ENCODE results near the gene P2RX5. TPM values are rescaled to one million over a fixed set of nuclear protein-coding genes. Genes with fewer than 3 reads are reported as not detected.
"Not testable (repeated sequence)": the region's sequence is repeated elsewhere in the genome, so short reads cannot be mapped to it uniquely, and the experiment has no call there.

The P2RX5 gene
- total RNA-seq, 4 donors from 2014 or later = 0.96 to 2.0 TPM; not detected in 2

DNA sequence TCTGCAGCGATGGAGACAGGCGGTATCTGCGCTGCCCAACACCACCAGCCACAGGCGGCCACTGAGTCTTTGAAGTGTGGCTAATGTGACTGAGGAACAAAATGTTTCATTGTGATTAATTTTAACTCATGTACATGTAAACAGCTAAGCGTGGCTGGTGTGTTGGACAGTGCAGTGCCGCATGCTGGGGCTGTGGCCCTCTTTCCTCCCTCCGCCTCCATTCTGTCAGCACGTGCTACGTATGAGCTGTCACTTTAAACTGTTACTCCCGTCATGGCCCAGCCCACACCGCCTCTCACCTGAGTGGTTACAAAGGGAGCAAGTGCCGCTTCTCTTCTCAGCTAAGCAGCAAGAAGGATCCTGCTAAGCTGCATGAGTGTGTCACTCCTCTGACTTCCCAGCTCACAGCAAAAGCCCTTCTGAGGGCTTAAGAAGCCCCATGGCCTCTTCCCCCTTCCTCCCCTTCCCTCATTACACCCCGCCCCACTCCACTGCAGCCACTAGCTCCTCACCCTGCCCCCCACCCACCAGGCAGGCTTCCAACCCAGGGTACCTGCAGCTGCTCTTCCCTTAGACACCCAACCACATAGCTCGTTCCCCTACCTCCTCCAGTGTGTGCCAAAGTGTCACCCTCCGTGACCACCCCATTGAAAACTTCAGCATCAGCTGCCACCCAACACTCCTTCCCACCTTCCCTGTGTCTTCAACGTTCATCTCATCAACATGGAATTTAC lies 42.8 kb upstream of the P2RX5 start:
- H3K27me3 ChIP-seq = no peaks in the 10 kb centered on the region
- 50 to 68% methylated on average over 4 to 8 of the region's 16 CpGs for WGBS, 2 donors (ENCODE audit: low coverage in 1 of 2)
- H3K36me3 ChIP-seq = no peaks in the 10 kb centered on the region
- TF ChIP-seq EP300 (IDR thresholded peaks at IDR 0.05) (no peak), POLR2AphosphoS5 (IDR thresholded peaks at IDR 0.05) (peak; percentile 33)
- H3K9me3 ChIP-seq = no peaks in the 10 kb centered on the region
- H3K27ac ChIP-seq = peak overlapping the region in 3 of 4 donors; percentile 22 to 75 (median 46)
- ATAC-seq = peak; percentile 23
- peaks cover 6 to 21% (median 12%) of the 10 kb centered on the region in 3 donors for H3K4me1 ChIP-seq
- H3K4me3 ChIP-seq = peak overlapping the region in 1 of 2 donors; percentile 33

DNA sequence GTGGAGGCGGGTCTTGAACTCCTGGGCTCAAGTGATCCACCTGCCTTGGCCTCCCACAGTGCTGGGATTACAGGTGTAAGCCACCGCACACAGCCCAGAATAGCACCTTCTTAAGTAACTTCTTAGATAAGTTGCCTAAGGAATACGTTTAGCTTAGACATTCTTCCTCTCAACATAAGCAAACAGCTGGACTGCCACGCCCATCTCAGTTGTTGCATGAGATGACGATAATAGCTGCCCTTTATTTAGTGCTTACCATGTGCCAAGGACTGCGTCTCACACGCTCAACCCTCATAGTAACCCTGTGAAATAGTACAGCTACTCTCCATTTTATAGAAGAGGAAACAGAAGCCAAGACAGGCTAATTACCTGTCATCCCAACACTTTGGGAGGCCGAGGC lies 39.6 kb upstream of the P2RX5 start:
- Histone ChIP-seq H3K27ac (no peak overlapping the region), H3K9me3 (no peaks in the 10 kb centered on the region), H3K4me3 (no peak overlapping the region), H3K4me1 (peaks cover 6 to 21% (median 12%) of the 10 kb centered on the region in 3 donors), H3K27me3 (peaks cover 5% of the 10 kb centered on the region), H3K36me3 (no peaks in the 10 kb centered on the region)
- TF ChIP-seq CTCF (IDR thresholded peaks at IDR 0.05) (no peak), EP300 (IDR thresholded peaks at IDR 0.05) (no peak), POLR2AphosphoS5 (IDR thresholded peaks at IDR 0.05) (no peak), POLR2A (IDR thresholded peaks at IDR 0.05) (no peak)
- ATAC-seq = no peak
- 66 to 100% methylated on average over 1 to 6 of the region's 8 CpGs for WGBS, 2 donors (ENCODE audit: low coverage in 1 of 2)

GRCh38 chr17:3734911-3735276 lies 38.9 kb upstream of the P2RX5 start:
- not testable (repeated sequence) for H3K36me3 ChIP-seq, H3K4me3 ChIP-seq, H3K9me3 ChIP-seq, H3K27ac ChIP-seq, ATAC-seq
- H3K4me1 ChIP-seq = peaks cover 6 to 21% (median 12%) of the 10 kb centered on the region in 3 donors
- 87 to 90% methylated on average over 6 to 10 of the region's 10 CpGs for WGBS, 2 donors (ENCODE audit: low coverage in 1 of 2)
- H3K27me3 ChIP-seq = peaks cover 12% of the 10 kb centered on the region

- H3K36me3 ChIP-seq = no peaks in the 10 kb centered on the region
- TF ChIP-seq POLR2A (IDR thresholded peaks at IDR 0.05) (no peak), CTCF (IDR thresholded peaks at IDR 0.05) (no peak), EP300 (IDR thresholded peaks at IDR 0.05) (no peak), POLR2AphosphoS5 (IDR thresholded peaks at IDR 0.05) (no peak)
- H3K27me3 ChIP-seq = peaks cover 12% of the 10 kb centered on the region
- H3K4me3 ChIP-seq = no peak overlapping the region
- no peak overlapping the region for H3K27ac ChIP-seq
- no peaks in the 10 kb centered on the region for H3K9me3 ChIP-seq
- WGBS, 2 donors (ENCODE audit: low coverage in 1 of 2) = 28 to 36% methylated on average over 6 to 8 of the region's 9 CpGs
- peak; percentile 50 for ATAC-seq
- H3K4me1 ChIP-seq = peaks cover 0 to 1% (median 0%) of the 10 kb centered on the region in 3 donors
Measured at GRCh38 chr17:3732210-3732621, 36.3 kb upstream of the P2RX5 start.

GRCh38 chr17:3730881-3731429 lies 35.0 kb upstream of the P2RX5 start:
- Histone ChIP-seq H3K36me3 (no peaks in the 10 kb centered on the region), H3K27me3 (peaks cover 12% of the 10 kb centered on the region), H3K27ac (no peak overlapping the region), H3K9me3 (no peaks in the 10 kb centered on the region), H3K4me1 (no peaks in the 10 kb centered on the region), H3K4me3 (no peak overlapping the region)
- TF ChIP-seq CTCF (IDR thresholded peaks at IDR 0.05) (no peak), POLR2AphosphoS5 (IDR thresholded peaks at IDR 0.05) (no peak), POLR2A (IDR thresholded peaks at IDR 0.05) (no peak), EP300 (IDR thresholded peaks at IDR 0.05) (no peak)
- 42 to 52% methylated on average over 8 of the region's 9 CpGs for WGBS, 2 donors (ENCODE audit: low coverage in 1 of 2)
- ATAC-seq = no peak

DNA sequence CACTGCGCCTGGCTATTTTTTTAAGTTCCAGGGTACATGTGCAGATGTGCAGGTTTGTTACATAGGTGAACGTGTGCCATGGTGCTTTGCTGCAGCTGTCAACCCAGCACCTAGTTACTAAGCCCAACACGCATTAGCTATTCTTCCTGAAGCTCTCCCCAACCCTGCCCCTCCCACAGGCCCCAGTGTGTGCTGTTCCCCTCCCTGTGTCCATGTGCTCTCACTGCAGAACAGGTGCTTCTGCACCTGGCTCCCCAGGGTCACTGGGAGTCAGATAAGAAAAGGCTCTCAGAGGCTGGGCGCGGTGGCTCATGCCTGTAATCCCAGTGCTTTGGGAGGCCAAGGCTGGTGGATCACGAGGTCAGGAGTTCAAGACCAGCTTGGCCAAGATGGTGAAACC lies 33.9 kb upstream of the P2RX5 start:
- H3K4me3 ChIP-seq = no peak overlapping the region
- no peaks in the 10 kb centered on the region for H3K4me1 ChIP-seq
- H3K27me3 ChIP-seq = peaks cover 12% of the 10 kb centered on the region
- WGBS, 2 donors (ENCODE audit: low coverage in 1 of 2) = 80 to 94% methylated on average over 2 to 3 of the region's 6 CpGs
- H3K27ac ChIP-seq = no peak overlapping the region
- H3K9me3 ChIP-seq = no peaks in the 10 kb centered on the region
- ATAC-seq = no peak
- no peak for TF ChIP-seq POLR2AphosphoS5 (IDR thresholded peaks at IDR 0.05)
- no peak for TF ChIP-seq EP300 (IDR thresholded peaks at IDR 0.05)
- no peak for TF ChIP-seq POLR2A (IDR thresholded peaks at IDR 0.05)
- TF ChIP-seq CTCF (IDR thresholded peaks at IDR 0.05) = no peak
- no peaks in the 10 kb centered on the region for H3K36me3 ChIP-seq

DNA sequence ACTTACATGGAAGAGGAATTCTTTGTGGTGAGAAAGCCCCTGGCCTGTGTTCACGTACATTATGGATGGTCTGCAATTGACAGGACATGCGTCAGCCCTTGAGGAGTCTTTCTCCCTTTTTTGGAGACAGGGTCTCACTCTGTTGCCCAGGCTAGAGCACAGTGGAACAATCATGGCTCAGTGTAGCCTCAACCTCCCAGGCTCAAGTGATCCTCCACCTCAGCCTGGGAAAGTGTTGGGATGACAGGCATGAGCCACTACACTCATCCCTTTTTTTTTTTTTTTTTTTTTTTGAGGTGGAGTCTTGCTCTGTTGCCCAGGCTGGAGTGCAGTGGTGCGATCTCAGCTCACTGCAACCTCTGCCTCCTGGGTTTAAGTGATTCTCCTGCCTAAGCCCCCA lies 32.1 kb upstream of the P2RX5 start:
- Histone ChIP-seq H3K4me1 (peaks cover 0 to 10% (median 8%) of the 10 kb centered on the region in 3 donors), H3K27me3 (peaks cover 12% of the 10 kb centered on the region)
- 80% methylated on average over 1 of the region's 3 CpGs; no CpG with 5 or more reads in 1 of the 2 donors for WGBS, 2 donors (ENCODE audit: low coverage in 1 of 2)
- not testable (repeated sequence) for H3K4me3 ChIP-seq, ATAC-seq, H3K36me3 ChIP-seq, H3K9me3 ChIP-seq, H3K27ac ChIP-seq

All from gastroesophageal sphincter (tissue), 4 donors.